Activated CD8-positive, alpha-beta memory T cell treated with anti-CD3 and anti-CD28 coated beads, Interleukin-2, amount 50 U/mL, for 1 hour (primary cell): ENCODE results near the gene INPP4B.

Experiments
- DNase-seq: peaks from one replicate; pipeline ENCODE4 v3.0.0-alpha.2; 2020; ENCODE audit errors: extremely low read depth

The INPP4B gene

GRCh38 chr4:142473218-142473959 is 372.7 kb downstream of the INPP4B start:
- no peak for DNase-seq

- no peak for DNase-seq
Observed at GRCh38 chr4:142467088-142467487, 379.0 kb downstream of the INPP4B start.

GRCh38 chr4:142465526-142465925 is 380.6 kb downstream of the INPP4B start:
- DNase-seq, result no peak

- DNase-seq, result no peak
Observed at GRCh38 chr4:142463206-142463605, 382.9 kb downstream of the INPP4B start.

- DNase-seq, result no peak
Observed at GRCh38 chr4:142452161-142452855, 393.8 kb downstream of the INPP4B start.

- no peak for DNase-seq
Observed at GRCh38 chr4:142449771-142450373, 396.2 kb downstream of the INPP4B start.

- no peak for DNase-seq
Observed at GRCh38 chr4:142447009-142447408, 399.1 kb downstream of the INPP4B start.

- DNase-seq, result no peak
Observed at GRCh38 chr4:142443469-142443868, 402.6 kb downstream of the INPP4B start.

GRCh38 chr4:142440093-142440492 is 406.0 kb downstream of the INPP4B start:
- DNase-seq, result no peak

- DNase-seq, result no peak
Observed at GRCh38 chr4:142435599-142436235, 410.4 kb downstream of the INPP4B start.

- no peak for DNase-seq
Observed at GRCh38 chr4:142434519-142435224, 411.4 kb downstream of the INPP4B start.

- no peak for DNase-seq
Observed at GRCh38 chr4:142428715-142429114, 417.4 kb downstream of the INPP4B start.

- DNase-seq, result no peak
Observed at GRCh38 chr4:142427456-142427855, 418.6 kb downstream of the INPP4B start.

GRCh38 chr4:142423861-142424260 is 422.2 kb downstream of the INPP4B start:
- DNase-seq, result no peak

- no peak for DNase-seq
Observed at GRCh38 chr4:142420311-142421095, 425.6 kb downstream of the INPP4B start.

- DNase-seq, result no peak
Observed at GRCh38 chr4:142419712-142420111, 426.4 kb downstream of the INPP4B start.

GRCh38 chr4:142418697-142419096 is 427.4 kb downstream of the INPP4B start:
- DNase-seq, result no peak

- no peak for DNase-seq
Observed at GRCh38 chr4:142416711-142417275, 429.3 kb downstream of the INPP4B start.

- no peak for DNase-seq
Observed at GRCh38 chr4:142416121-142416520, 430.0 kb downstream of the INPP4B start.

GRCh38 chr4:142414366-142414990 is 431.6 kb downstream of the INPP4B start:
- DNase-seq, result no peak
